ENCODE data around the gene DGCR8. TPM values are rescaled to one million over a fixed set of nuclear protein-coding genes. Genes with fewer than 3 reads are reported as not detected.

DGCR8 gene
- total and polyA plus RNA-seq, 11 donors: 8.8 to 22.1 (median 13.0) TPM

- Histone ChIP-seq H3K36me3 (peaks cover 0 to 85% (median 73%) of the 10 kb centered on the region in 9 donors), H3K27me3 (no peaks in the 10 kb centered on the region), H3K4me1 (peaks cover 0 to 31% (median 10%) of the 10 kb centered on the region in 12 donors), H3K4me3 (no peak overlapping the region), H3K9me3 (no peaks in the 10 kb centered on the region), H3K27ac (no peak overlapping the region)
- 84 to 92% (median 89%) methylated on average over 8 to 9 of the region's 9 CpGs for WGBS, 4 donors
- no peak for DNase-seq
- ATAC-seq: no peak
- TF ChIP-seq POLR2A (IDR thresholded peaks at IDR 0.05): no peak
- TF ChIP-seq, protein P1, sequence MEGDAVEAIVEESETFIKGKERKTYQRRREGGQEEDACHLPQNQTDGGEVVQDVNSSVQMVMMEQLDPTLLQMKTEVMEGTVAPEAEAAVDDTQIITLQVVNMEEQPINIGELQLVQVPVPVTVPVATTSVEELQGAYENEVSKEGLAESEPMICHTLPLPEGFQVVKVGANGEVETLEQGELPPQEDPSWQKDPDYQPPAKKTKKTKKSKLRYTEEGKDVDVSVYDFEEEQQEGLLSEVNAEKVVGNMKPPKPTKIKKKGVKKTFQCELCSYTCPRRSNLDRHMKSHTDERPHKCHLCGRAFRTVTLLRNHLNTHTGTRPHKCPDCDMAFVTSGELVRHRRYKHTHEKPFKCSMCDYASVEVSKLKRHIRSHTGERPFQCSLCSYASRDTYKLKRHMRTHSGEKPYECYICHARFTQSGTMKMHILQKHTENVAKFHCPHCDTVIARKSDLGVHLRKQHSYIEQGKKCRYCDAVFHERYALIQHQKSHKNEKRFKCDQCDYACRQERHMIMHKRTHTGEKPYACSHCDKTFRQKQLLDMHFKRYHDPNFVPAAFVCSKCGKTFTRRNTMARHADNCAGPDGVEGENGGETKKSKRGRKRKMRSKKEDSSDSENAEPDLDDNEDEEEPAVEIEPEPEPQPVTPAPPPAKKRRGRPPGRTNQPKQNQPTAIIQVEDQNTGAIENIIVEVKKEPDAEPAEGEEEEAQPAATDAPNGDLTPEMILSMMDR (IDR thresholded peaks at IDR 0.05): no peak
- intact Hi-C loops (cut with DNase I): loop anchor here in 2 of 10 donors (5.0 to 10.0 kb wide), 2 partner anchors 37 to 45 kb away; partner anchors contain the start of gene DGCR8 (in 1 of the 2)
Measured at GRCh38 chr22:20039683-20040325, 40.2 kb upstream of the DGCR8 start.

DNA sequence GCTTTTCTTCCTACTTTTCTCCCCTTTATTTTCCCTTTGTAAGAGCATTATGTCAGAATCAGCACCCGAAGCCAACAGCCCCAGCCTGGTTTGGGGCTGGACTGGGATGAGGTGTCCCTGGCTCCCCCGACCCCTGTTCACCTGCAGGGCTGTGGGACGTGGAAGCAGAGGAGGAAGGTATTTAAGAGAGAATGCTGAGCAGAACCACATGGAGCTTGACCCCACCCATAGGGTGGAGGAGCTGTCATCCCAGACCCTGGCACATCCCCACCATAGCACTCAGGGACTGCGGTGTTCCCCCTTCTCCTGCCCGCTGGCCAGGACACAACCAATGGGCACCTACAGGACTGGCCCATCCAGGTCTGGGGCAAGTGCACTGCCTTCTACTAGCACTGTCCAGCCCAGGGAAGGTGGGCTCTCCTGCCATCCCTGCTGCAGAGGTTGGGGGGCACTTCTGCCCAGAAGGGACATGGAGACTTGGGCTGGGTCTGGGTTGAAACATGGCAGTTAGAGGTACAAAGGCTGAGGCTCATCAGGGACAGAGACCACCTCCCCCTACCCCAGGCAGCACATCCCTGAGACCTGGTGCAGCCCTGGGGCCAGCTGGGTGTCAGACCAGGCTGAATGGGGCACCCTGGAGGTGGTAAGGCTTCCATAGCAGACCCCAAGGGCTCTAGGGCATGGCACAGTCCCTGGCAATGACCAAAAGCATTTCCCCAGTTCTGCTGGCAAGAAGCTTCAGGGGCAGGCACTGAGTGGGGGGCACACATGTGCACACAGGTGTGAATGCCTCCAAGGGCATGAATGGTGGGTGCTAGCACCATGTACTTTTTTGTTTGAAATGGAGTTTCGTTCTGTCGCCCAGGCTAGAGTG, 39.5 kb upstream of the DGCR8 start:
- Histone ChIP-seq H3K36me3 (peaks cover 0 to 88% (median 80%) of the 10 kb centered on the region in 9 donors), H3K9me3 (no peaks in the 10 kb centered on the region), H3K4me3 (no peak overlapping the region), H3K27ac (no peak overlapping the region), H3K4me1 (peaks cover 0 to 24% (median 3%) of the 10 kb centered on the region in 12 donors), H3K27me3 (no peaks in the 10 kb centered on the region)
- ATAC-seq (peak in 2 of 4 donors; percentile 11 to 21), DNase-seq (no peak)
- 86 to 93% (median 90%) methylated on average over 6 to 7 of the region's 7 CpGs for WGBS, 4 donors
- intact Hi-C loops (cut with DNase I): no loop called here
- TF ChIP-seq, protein P1 (IDR thresholded peaks at IDR 0.05): no peak
- TF ChIP-seq POLR2A (IDR thresholded peaks at IDR 0.05): no peak

- intact Hi-C loops (cut with DNase I): no loop called here
- H3K36me3 ChIP-seq: peaks cover 0 to 91% (median 87%) of the 10 kb centered on the region in 9 donors
- no peak overlapping the region for H3K4me3 ChIP-seq
- TF ChIP-seq, protein P1 (IDR thresholded peaks at IDR 0.05): no peak
- no peak for TF ChIP-seq POLR2A (IDR thresholded peaks at IDR 0.05)
- H3K27me3 ChIP-seq: no peaks in the 10 kb centered on the region
- ATAC-seq: no peak
- no peak overlapping the region for H3K27ac ChIP-seq
- H3K4me1 ChIP-seq: peaks cover 0 to 13% (median 0%) of the 10 kb centered on the region in 12 donors
- 92 to 96% (median 93%) methylated on average over 26 of the region's 26 CpGs for WGBS, 4 donors
- no peak for DNase-seq
- H3K9me3 ChIP-seq: no peaks in the 10 kb centered on the region
Measured at GRCh38 chr22:20043057-20043996, 36.7 kb upstream of the DGCR8 start.
